RWPE1 (cell line): ENCODE data around the gene CNGA3.

Experiments used
- CTCF ChIA-PET: fragments of 350-600 bp; sonication (Branson Sonifier 250); formaldehyde crosslinking; extraction: SDS; loops from one replicate; lab custom pipeline; 2021; lab: Yijun Ruan, JAX
- POLR2A ChIA-PET: fragments of 400-600 bp; formaldehyde crosslinking; extraction: SDS; loops from one replicate; lab custom pipeline; 2020; ENCODE audit warnings: antibody characterized with exemption; ENCODE audit not compliant: low non-redundant PET; lab: Yijun Ruan, JAX
- DNase-seq: peaks from one replicate; pipeline ENCODE4 v3.0.0; 2012; ENCODE audit warnings: low spot score
- H3K27ac ChIP-seq: fragments of 450-650 bp; 2 replicates; pipeline ENCODE4 v1.5.1; 2017
- CTCF ChIP-seq: fragments of 450-650 bp; conservative IDR thresholded peaks from 2 replicates; pipeline ENCODE4 v1.5.1; 2017; ENCODE audit warnings: low read depth, mild to moderate bottlenecking

The CNGA3 gene

GRCh38 chr2:98378196-98378595 is 31.9 kb downstream of the CNGA3 start:
- ChIA-PET CTCF (interaction anchor here (0.6 kb wide), 1 partner anchor 129 kb away, joined by 4 read pairs; no protein-coding TSS in a partner anchor), POLR2A (no interaction called here)
- TF ChIP-seq CTCF: no peak
- H3K27ac ChIP-seq: no peak overlapping the region
- no peak for DNase-seq

- TF ChIP-seq CTCF: no peak
- DNase-seq: peak; percentile 28
- CTCF ChIA-PET: interaction anchor here (0.6 kb wide), 1 partner anchor 526 kb away, joined by 3 read pairs; no protein-coding TSS in a partner anchor
- H3K27ac ChIP-seq: no peak overlapping the region
- POLR2A ChIA-PET: no interaction called here
Measured at GRCh38 chr2:98378901-98379300, 32.6 kb downstream of the CNGA3 start.

GRCh38 chr2:98379311-98380202 is 33.3 kb downstream of the CNGA3 start:
- TF ChIP-seq CTCF: no peak
- POLR2A ChIA-PET: no interaction called here
- no peak overlapping the region for H3K27ac ChIP-seq
- CTCF ChIA-PET: interaction anchor here (0.6 kb wide), 2 partner anchors 269 to 527 kb away, joined by 3 to 7 read pairs; no protein-coding TSS in a partner anchor
- no peak for DNase-seq

- no peak overlapping the region for H3K27ac ChIP-seq
- no peak for TF ChIP-seq CTCF
- POLR2A ChIA-PET: no interaction called here
- DNase-seq: no peak
- CTCF ChIA-PET: no interaction called here
Measured at GRCh38 chr2:98380203-98380535, 33.9 kb downstream of the CNGA3 start.

GRCh38 chr2:98381494-98381893 is 35.2 kb downstream of the CNGA3 start:
- no peak for DNase-seq
- TF ChIP-seq CTCF: no peak
- no peak overlapping the region for H3K27ac ChIP-seq
- CTCF ChIA-PET: interaction anchor here (0.5 kb wide), 1 partner anchor 32 kb away, joined by 3 read pairs; no protein-coding TSS in a partner anchor
- POLR2A ChIA-PET: no interaction called here

GRCh38 chr2:98382086-98382485 is 35.8 kb downstream of the CNGA3 start:
- TF ChIP-seq CTCF: no peak
- no peak for DNase-seq
- CTCF ChIA-PET: no interaction called here
- no peak overlapping the region for H3K27ac ChIP-seq
- POLR2A ChIA-PET: no interaction called here
